IMR-90 (cell line): ENCODE results near the gene GPAM. TPM values are rescaled to one million over a fixed set of nuclear protein-coding genes. Genes with fewer than 3 reads are reported as not detected.

Source experiments
- ATAC-seq: fragments of 200-7000 bp; cut with Tn5 transposase; 2 replicates; pipeline ENCODE4 v1.9.1; 2020; ENCODE audit warnings: low read depth, mild to moderate bottlenecking, moderate library complexity
- BruUV-seq: library from RNA; stranded (reverse); fragments of 400-500 nt; replicated peaks from 2 replicates; lab custom pipeline; 2021; lab: Mats Ljungman, UMichigan
- CTCF ChIA-PET: fragments of 300-600 bp; formaldehyde crosslinking; extraction: SDS; loops from one replicate; lab custom pipeline; 2021; ENCODE audit warnings: antibody characterized with exemption; lab: Yijun Ruan, JAX
- POLR2A ChIA-PET: fragments of 300-600 bp; sonication (Branson Sonifier 250); formaldehyde crosslinking; loops from one replicate; lab custom pipeline; 2022; ENCODE audit warnings: antibody characterized with exemption; ENCODE audit not compliant: unreplicated experiment; lab: Charles Lee
- DNase-seq: peaks from one replicate; pipeline ENCODE4 v3.0.0; 2013
- H2AFZ ChIP-seq: replicated peaks from 2 replicates; pipeline ENCODE3; 2013; ENCODE audit warnings: low read length, mild to moderate bottlenecking; ENCODE audit not compliant: poor library complexity
- H2AK5ac ChIP-seq: 2 replicates; pipeline ENCODE4 v1.6.1; 2013; ENCODE audit warnings: low read depth, low read length, inconsistent platforms
- H2AK9ac ChIP-seq: replicated peaks from 2 replicates; pipeline ENCODE3; 2013; ENCODE audit warnings: mild to moderate bottlenecking, low read depth, low read length, moderate library complexity; ENCODE audit not compliant: poor library complexity
- H2BK120ac ChIP-seq: 2 replicates; pipeline ENCODE4 v1.6.1; 2013; ENCODE audit warnings: low read depth, low read length, inconsistent platforms
- H2BK15ac ChIP-seq: 3 replicates; pipeline ENCODE4 v1.6.1; 2013; ENCODE audit warnings: low read depth, low read length, inconsistent platforms
- H2BK20ac ChIP-seq: 2 replicates; pipeline ENCODE4 v1.6.1; 2013; ENCODE audit warnings: low read depth, mild to moderate bottlenecking, inconsistent platforms, low read length, moderate library complexity
- H2BK5ac ChIP-seq: 2 replicates; pipeline ENCODE4 v1.6.1; 2013; ENCODE audit warnings: mild to moderate bottlenecking, low read depth, low read length, inconsistent platforms; ENCODE audit not compliant: poor library complexity, severe bottlenecking
- H3K14ac ChIP-seq: replicated peaks from 2 replicates; pipeline ENCODE4 v1.6.1; 2013; ENCODE audit warnings: low read depth, low read length, inconsistent platforms
- H3K18ac ChIP-seq: 2 replicates; pipeline ENCODE4 v1.6.1; 2013; ENCODE audit warnings: low read depth, low read length, control low read depth
- H3K23ac ChIP-seq: 2 replicates; pipeline ENCODE4 v1.6.1; 2013; ENCODE audit warnings: low read depth, low read length, inconsistent platforms
- H3K27ac ChIP-seq: 2 replicates; pipeline ENCODE4 v1.5.1; 2013; ENCODE audit warnings: mild to moderate bottlenecking, control low read depth, low read length; ENCODE audit not compliant: insufficient read depth
- H3K27me3 ChIP-seq: 2 replicates; pipeline ENCODE4 v1.6.1; 2013; ENCODE audit warnings: low read length; ENCODE audit not compliant: control insufficient read depth, insufficient read depth
- H3K36me3 ChIP-seq: 2 replicates; pipeline ENCODE4 v1.6.1; 2013; ENCODE audit warnings: low read length, mixed read lengths; ENCODE audit not compliant: control insufficient read depth, insufficient read depth
- H3K4ac ChIP-seq: 2 replicates; pipeline ENCODE4 v1.6.1; 2013; ENCODE audit warnings: low read depth, low read length, inconsistent platforms
- H3K4me1 ChIP-seq: 2 replicates; pipeline ENCODE4 v1.6.1; 2013; ENCODE audit warnings: low read length, mixed read lengths; ENCODE audit not compliant: control insufficient read depth, insufficient read depth
- H3K4me2 ChIP-seq: 2 replicates; pipeline ENCODE4 v1.6.1; 2013; ENCODE audit warnings: low read depth, mild to moderate bottlenecking, control low read depth, low read length, moderate library complexity
- H3K4me3 ChIP-seq: 2 replicates; pipeline ENCODE4 v1.5.1; 2013; ENCODE audit warnings: low read depth, mild to moderate bottlenecking, control low read depth, low read length, moderate library complexity; ENCODE audit not compliant: insufficient read depth
- H3K56ac ChIP-seq: 2 replicates; pipeline ENCODE4 v1.6.1; 2013; ENCODE audit warnings: low read length, inconsistent platforms; ENCODE audit not compliant: insufficient read depth; ENCODE audit errors: extremely low read depth
- H3K79me1 ChIP-seq, 2 experiments: 2 replicates each; pipeline ENCODE4 v1.6.1; 2013; ENCODE audit warnings: low read length in 2 of 2, inconsistent platforms in 1 of 2, low read depth in 1 of 2
- H3K9ac ChIP-seq: 2 replicates; pipeline ENCODE4 v1.6.1; 2013; ENCODE audit warnings: low read depth, low read length, control low read depth
- H3K9me1 ChIP-seq: 2 replicates; pipeline ENCODE4 v1.6.1; 2013; ENCODE audit warnings: low read length, inconsistent platforms; ENCODE audit not compliant: insufficient read depth
- H3K9me3 ChIP-seq: 2 replicates; pipeline ENCODE4 v1.6.1; 2013; ENCODE audit warnings: low read length; ENCODE audit not compliant: control insufficient read depth, insufficient read depth
- H4K20me1 ChIP-seq: 2 replicates; pipeline ENCODE4 v1.6.1; 2013; ENCODE audit warnings: low read length, inconsistent platforms; ENCODE audit not compliant: insufficient read depth
- H4K5ac ChIP-seq: 2 replicates; pipeline ENCODE4 v1.6.1; 2013; ENCODE audit warnings: mild to moderate bottlenecking, low read depth, low read length, control low read depth
- H4K8ac ChIP-seq, 2 experiments: 2 replicates each; pipeline ENCODE4 v1.6.1; 2013; ENCODE audit warnings: low read depth in 2 of 2, low read length in 2 of 2, control low read depth in 1 of 2, inconsistent platforms in 1 of 2
- H4K91ac ChIP-seq: 2 replicates; pipeline ENCODE4 v1.6.1; 2013; ENCODE audit warnings: low read depth, low read length, inconsistent platforms; ENCODE audit not compliant: insufficient read depth
- BHLHE40 ChIP-seq: fragments of 150-350 bp; IDR thresholded peaks from 2 replicates; pipeline ENCODE4 v1.6.1; 2016; ENCODE audit warnings: mild to moderate bottlenecking, low read depth, low read length
- CEBPB ChIP-seq: IDR thresholded peaks from 2 replicates; pipeline ENCODE4 v1.6.1; 2012; ENCODE audit warnings: low read depth, low read length, improper control_type of control experiment
- CHD1 ChIP-seq: IDR thresholded peaks from 2 replicates; pipeline ENCODE4 v1.6.1; 2012; ENCODE audit warnings: low read depth, low read length, improper control_type of control experiment
- FOS ChIP-seq: fragments of 150-350 bp; IDR thresholded peaks from 2 replicates; pipeline ENCODE4 v1.6.1; 2016; ENCODE audit warnings: low read depth, low read length
- MAFK ChIP-seq: IDR thresholded peaks from 2 replicates; pipeline ENCODE4 v1.6.1; 2012; ENCODE audit warnings: low read depth, low read length, improper control_type of control experiment
- MAZ ChIP-seq: IDR thresholded peaks from 2 replicates; pipeline ENCODE4 v1.6.1; 2012; ENCODE audit warnings: low read depth, mild to moderate bottlenecking, low read length, improper control_type of control experiment, moderate library complexity, borderline replicate concordance
- MXI1 ChIP-seq: IDR thresholded peaks from 2 replicates; pipeline ENCODE4 v1.6.1; 2012; ENCODE audit warnings: low read depth, mild to moderate bottlenecking, low read length, moderate library complexity, borderline replicate concordance
- NFE2L2 ChIP-seq: fragments of 150-350 bp; IDR thresholded peaks from 2 replicates; pipeline ENCODE4 v1.6.1; 2016; ENCODE audit warnings: low read depth, mild to moderate bottlenecking, low read length
- POLR2A ChIP-seq: IDR thresholded peaks from 2 replicates; pipeline ENCODE4 v1.6.1; 2012; ENCODE audit warnings: mild to moderate bottlenecking, low read depth, low read length
- RAD21 ChIP-seq: IDR thresholded peaks from 2 replicates; pipeline ENCODE4 v1.6.1; 2012; ENCODE audit warnings: low read length, improper control_type of control experiment
- RCOR1 ChIP-seq: IDR thresholded peaks from 2 replicates; pipeline ENCODE4 v1.6.1; 2012; ENCODE audit warnings: mild to moderate bottlenecking, low read length, improper control_type of control experiment; ENCODE audit not compliant: insufficient replicate concordance
- RFX5 ChIP-seq: IDR thresholded peaks from 2 replicates; pipeline ENCODE4 v1.8.0; 2012; ENCODE audit warnings: low read depth, mild to moderate bottlenecking, low read length, moderate library complexity
- SMC3 ChIP-seq: fragments of 150-350 bp; IDR thresholded peaks from 2 replicates; pipeline ENCODE4 v1.6.1; 2016; ENCODE audit warnings: low read depth, mild to moderate bottlenecking, antibody characterized with exemption, low read length, moderate library complexity
- WGBS, 2 experiments: methylation state at CpG; one replicate each; pipeline versions ENCODE4 v1.1.5 to v1.1.7; 2013; ENCODE audit warnings: missing lambda C conversion rate in 2 of 2; ENCODE audit not compliant: insufficient read length in 1 of 2; ENCODE audit errors: extremely low coverage in 2 of 2; 5-methylcytosine and 5-hydroxymethylcytosine counted together
- dilution Hi-C: fragments of 300-500 bp; cut with HindIII; formaldehyde crosslinking; loops from one replicate; pipeline ENCODE4 v1.14.3; 2018; ENCODE audit warnings: low sequenced_read_pairs; ENCODE audit not compliant: unreplicated experiment
- in situ Hi-C: fragments of 300-500 bp; cut with MboI; formaldehyde crosslinking; loops from 3 replicates; pipeline ENCODE4 v1.14.3; 2019; ENCODE audit warnings: low sequenced_read_pairs, inconsistent platforms, mixed read lengths
- intact Hi-C: fragments of 100-400 bp; cut with micrococcal nuclease; formaldehyde crosslinking; loops from 2 replicates; pipeline ENCODE4 v1.10.0; 2022
- polyA plus RNA-seq, 3 experiments: library from polyadenylated mRNA; depleted of rRNA; stranded (reverse); fragments of >200 nt; gene quantifications; 2 replicates each; pipeline ENCODE4 v1.2.3, GENCODE V29; 2012; ENCODE audit warnings: low replicate concordance in 1 of 3
- total RNA-seq: library from RNA; depleted of rRNA; stranded (reverse); fragments of >200 nt; gene quantifications from 2 replicates; pipeline ENCODE4 v1.2.3, GENCODE V29; 2012
- TF ChIP-seq, protein P1 (sequence below): fragments of 150-350 bp; IDR thresholded peaks from 2 replicates; pipeline ENCODE4 v1.6.1; 2016; ENCODE audit warnings: low read depth, mild to moderate bottlenecking, low read length, moderate library complexity, borderline replicate concordance
- TF ChIP-seq, protein P2 (sequence below): conservative IDR thresholded peaks from 2 replicates; pipeline ENCODE4 v1.5.1; 2012; ENCODE audit warnings: mild to moderate bottlenecking, low read depth, low read length, improper control_type of control experiment
- TF ChIP-seq, protein P3 (sequence below): fragments of 150-350 bp; IDR thresholded peaks from 2 replicates; pipeline ENCODE4 v1.6.1; 2017; ENCODE audit warnings: mild to moderate bottlenecking, antibody characterized with exemption, low read length, low read depth

Gene GPAM
- total and polyA plus RNA-seq, 2 of the 4 experiments (the other 2 are of a cell fraction): 3.5 to 11.5 TPM

DNA sequence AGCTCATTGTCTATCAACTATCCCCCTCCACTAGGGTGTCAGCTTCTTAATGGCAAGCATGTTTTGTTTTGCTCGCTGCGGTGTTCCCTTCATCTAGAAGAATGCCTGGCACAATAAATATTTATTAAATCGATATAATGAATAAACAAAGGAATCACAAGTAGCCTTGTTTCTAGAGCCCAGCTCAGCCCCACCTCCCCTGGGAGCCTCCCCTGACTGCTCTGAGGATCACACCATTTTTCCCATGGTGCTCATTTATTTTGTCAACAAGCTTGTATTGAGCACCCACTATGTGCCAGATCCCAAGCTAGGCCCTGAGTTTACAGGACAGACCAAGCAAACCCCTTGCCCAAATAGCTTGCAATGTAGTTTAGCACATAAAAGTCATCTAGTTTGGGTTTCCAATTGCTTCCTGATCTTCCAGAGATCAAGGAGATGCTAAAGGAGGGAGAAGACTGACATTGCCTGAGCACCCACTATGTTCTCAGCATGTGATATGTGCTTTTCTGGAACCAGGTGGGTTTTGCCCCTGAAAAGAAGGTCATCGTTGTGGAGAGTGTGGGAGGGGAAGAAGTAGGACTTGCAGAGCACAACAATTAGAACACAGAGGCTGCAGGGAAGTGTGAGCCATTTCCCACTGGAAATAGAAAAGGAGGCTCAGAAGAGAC lies 42.3 kb upstream of the GPAM start:
- no peak overlapping the region for H3K27ac ChIP-seq
- H3K14ac ChIP-seq: no peak overlapping the region
- H4K20me1 ChIP-seq: no peaks in the 10 kb centered on the region
- H2BK5ac ChIP-seq: no peak overlapping the region
- H3K9me1 ChIP-seq: no peaks in the 10 kb centered on the region
- no peak overlapping the region for H3K4me3 ChIP-seq
- in situ Hi-C loops: no loop called here
- H3K36me3 ChIP-seq: no peaks in the 10 kb centered on the region
- 57% methylated on average over 1 of the region's 4 CpGs; no CpG with 5 or more reads in 1 of the 2 experiments for WGBS, 2 experiments
- H3K56ac ChIP-seq: no peak overlapping the region
- H2BK20ac ChIP-seq: no peak overlapping the region
- no peak overlapping the region for H3K23ac ChIP-seq
- H3K9ac ChIP-seq: no peak overlapping the region
- intact Hi-C loops: no loop called here
- ATAC-seq: no peak
- no peak overlapping the region for H3K4ac ChIP-seq
- H2AK9ac ChIP-seq: no peak overlapping the region
- DNase-seq: no peak
- no peak for TF ChIP-seq RAD21
- no peak for TF ChIP-seq MXI1
- TF ChIP-seq NFE2L2: no peak
- TF ChIP-seq SMC3: no peak
- no peak for TF ChIP-seq CHD1
- TF ChIP-seq, protein P1, sequence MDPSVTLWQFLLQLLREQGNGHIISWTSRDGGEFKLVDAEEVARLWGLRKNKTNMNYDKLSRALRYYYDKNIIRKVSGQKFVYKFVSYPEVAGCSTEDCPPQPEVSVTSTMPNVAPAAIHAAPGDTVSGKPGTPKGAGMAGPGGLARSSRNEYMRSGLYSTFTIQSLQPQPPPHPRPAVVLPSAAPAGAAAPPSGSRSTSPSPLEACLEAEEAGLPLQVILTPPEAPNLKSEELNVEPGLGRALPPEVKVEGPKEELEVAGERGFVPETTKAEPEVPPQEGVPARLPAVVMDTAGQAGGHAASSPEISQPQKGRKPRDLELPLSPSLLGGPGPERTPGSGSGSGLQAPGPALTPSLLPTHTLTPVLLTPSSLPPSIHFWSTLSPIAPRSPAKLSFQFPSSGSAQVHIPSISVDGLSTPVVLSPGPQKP: no peak
- TF ChIP-seq, protein P2, sequence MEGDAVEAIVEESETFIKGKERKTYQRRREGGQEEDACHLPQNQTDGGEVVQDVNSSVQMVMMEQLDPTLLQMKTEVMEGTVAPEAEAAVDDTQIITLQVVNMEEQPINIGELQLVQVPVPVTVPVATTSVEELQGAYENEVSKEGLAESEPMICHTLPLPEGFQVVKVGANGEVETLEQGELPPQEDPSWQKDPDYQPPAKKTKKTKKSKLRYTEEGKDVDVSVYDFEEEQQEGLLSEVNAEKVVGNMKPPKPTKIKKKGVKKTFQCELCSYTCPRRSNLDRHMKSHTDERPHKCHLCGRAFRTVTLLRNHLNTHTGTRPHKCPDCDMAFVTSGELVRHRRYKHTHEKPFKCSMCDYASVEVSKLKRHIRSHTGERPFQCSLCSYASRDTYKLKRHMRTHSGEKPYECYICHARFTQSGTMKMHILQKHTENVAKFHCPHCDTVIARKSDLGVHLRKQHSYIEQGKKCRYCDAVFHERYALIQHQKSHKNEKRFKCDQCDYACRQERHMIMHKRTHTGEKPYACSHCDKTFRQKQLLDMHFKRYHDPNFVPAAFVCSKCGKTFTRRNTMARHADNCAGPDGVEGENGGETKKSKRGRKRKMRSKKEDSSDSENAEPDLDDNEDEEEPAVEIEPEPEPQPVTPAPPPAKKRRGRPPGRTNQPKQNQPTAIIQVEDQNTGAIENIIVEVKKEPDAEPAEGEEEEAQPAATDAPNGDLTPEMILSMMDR: no peak
- TF ChIP-seq, protein P3, sequence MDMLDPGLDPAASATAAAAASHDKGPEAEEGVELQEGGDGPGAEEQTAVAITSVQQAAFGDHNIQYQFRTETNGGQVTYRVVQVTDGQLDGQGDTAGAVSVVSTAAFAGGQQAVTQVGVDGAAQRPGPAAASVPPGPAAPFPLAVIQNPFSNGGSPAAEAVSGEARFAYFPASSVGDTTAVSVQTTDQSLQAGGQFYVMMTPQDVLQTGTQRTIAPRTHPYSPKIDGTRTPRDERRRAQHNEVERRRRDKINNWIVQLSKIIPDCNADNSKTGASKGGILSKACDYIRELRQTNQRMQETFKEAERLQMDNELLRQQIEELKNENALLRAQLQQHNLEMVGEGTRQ: no peak
- no peak for TF ChIP-seq MAZ
- TF ChIP-seq BHLHE40: no peak
- TF ChIP-seq RFX5: no peak
- TF ChIP-seq MAFK: no peak
- no peak for TF ChIP-seq FOS
- TF ChIP-seq RCOR1: no peak
- TF ChIP-seq CEBPB: no peak
- TF ChIP-seq POLR2A: no peak
- H2AFZ ChIP-seq: no peak overlapping the region
- H3K27me3 ChIP-seq: no peaks in the 10 kb centered on the region
- no peak overlapping the region for H4K5ac ChIP-seq
- ChIA-PET CTCF (no interaction called here), POLR2A (no interaction called here)
- no peaks in the 10 kb centered on the region for H3K4me1 ChIP-seq
- no peak overlapping the region for H3K18ac ChIP-seq
- H3K9me3 ChIP-seq: peaks cover 2% of the 10 kb centered on the region; the same call in 1 of the 2 replicates
- H2AK5ac ChIP-seq: no peak overlapping the region
- H2BK15ac ChIP-seq: no peak overlapping the region
- H3K79me1 ChIP-seq: no peaks in the 10 kb centered on the region
- no TSS peak for BruUV-seq
- H4K91ac ChIP-seq: no peak overlapping the region
- dilution Hi-C loops: no loop called here
- no peak overlapping the region for H4K8ac ChIP-seq
- no peak overlapping the region for H3K4me2 ChIP-seq
- H2BK120ac ChIP-seq: no peak overlapping the region
